Ramos (cell line): ENCODE data around the gene SOBP.

Experiments used
- in situ Hi-C: fragments of 300-500 bp; cut with MboI; formaldehyde crosslinking; loops from one replicate; pipeline ENCODE4 v1.14.3; 2022; ENCODE audit warnings: low sequenced_read_pairs; ENCODE audit not compliant: unreplicated experiment

The SOBP gene

GRCh38 chr6:107699254-107699653 lies 209.3 kb downstream of the SOBP start:
- in situ Hi-C loops = no loop called here

- in situ Hi-C loops = no loop called here
Measured at GRCh38 chr6:107699697-107700325, 209.9 kb downstream of the SOBP start.

- in situ Hi-C loops = no loop called here
Measured at GRCh38 chr6:107703606-107704005, 213.7 kb downstream of the SOBP start.

GRCh38 chr6:107704347-107705013 lies 214.6 kb downstream of the SOBP start:
- in situ Hi-C loops = no loop called here

- in situ Hi-C loops = no loop called here
Measured at GRCh38 chr6:107706516-107707115, 216.7 kb downstream of the SOBP start.

- in situ Hi-C loops = no loop called here
Measured at GRCh38 chr6:107707346-107708275, 217.7 kb downstream of the SOBP start.

- in situ Hi-C loops = no loop called here
Measured at GRCh38 chr6:107708435-107708834, 218.5 kb downstream of the SOBP start.

GRCh38 chr6:107709341-107709740 lies 219.4 kb downstream of the SOBP start:
- in situ Hi-C loops = no loop called here
